Breast epithelium (tissue), 4 donors: ENCODE measurements around the gene GFRA1. TPM values are rescaled to one million over a fixed set of nuclear protein-coding genes. Genes with fewer than 3 reads are reported as not detected.

Experiments used
- DNase-seq, 2 donors: peaks; one replicate each; pipeline ENCODE4 v3.0.0-alpha.2; 2019; ENCODE audit warnings: low spot score in 2 of 2
- H3K27ac ChIP-seq, 2 donors: fragments of 200-600 bp; sonication (generic) in 1 of 2; one replicate each; pipeline ENCODE4 v1.5.1; 2016 to 2019; ENCODE audit warnings: mild to moderate bottlenecking in 1 of 2
- H3K27me3 ChIP-seq, 2 donors: fragments of 200-600 bp; sonication (generic) in 1 of 2; one replicate each; pipeline versions ENCODE4 v1.5.1 to v1.6.0; 2017 to 2019; ENCODE audit warnings: control low read depth in 1 of 2, mild to moderate bottlenecking in 1 of 2
- H3K36me3 ChIP-seq: fragments of 200-600 bp; one replicate; pipeline ENCODE4 v1.5.1; 2019
- H3K4me1 ChIP-seq, 2 donors: fragments of 200-600 bp; sonication (generic); one replicate each; pipeline ENCODE4 v1.5.1; 2016 to 2019; ENCODE audit warnings: control low read depth in 1 of 2
- H3K4me3 ChIP-seq, 3 donors: fragments of 200-600 bp; sonication (generic); 1 replicate in 2 of 3; 2 replicates in 1 of 3; pipeline ENCODE4 v1.5.1; 2016 to 2019; ENCODE audit warnings: mild to moderate bottlenecking in 3 of 3, moderate library complexity in 2 of 3
- H3K9me3 ChIP-seq, 2 donors: fragments of 200-600 bp; sonication (generic) in 1 of 2; one replicate each; pipeline ENCODE4 v1.5.1; 2016 to 2019; ENCODE audit warnings: control low read depth in 1 of 2
- CTCF ChIP-seq, 3 donors: fragments of 450-650 bp; IDR thresholded peaks; one replicate each; pipeline ENCODE4 v1.5.1; 2016 to 2017; ENCODE audit warnings: antibody characterized with exemption in 3 of 3, mild to moderate bottlenecking in 3 of 3, moderate library complexity in 3 of 3
- POLR2A ChIP-seq: fragments of 450-650 bp; IDR thresholded peaks from one replicate; pipeline ENCODE4 v1.6.1; 2016; ENCODE audit warnings: antibody characterized with exemption, mild to moderate bottlenecking, moderate library complexity
- POLR2AphosphoS5 ChIP-seq, 3 donors: sonication (generic); formaldehyde crosslinking; IDR thresholded peaks; one replicate each; pipeline ENCODE4 v1.6.1; 2017; ENCODE audit warnings: antibody characterized with exemption in 3 of 3
- intact Hi-C: fragments of 100-400 bp; cut with DNase I; formaldehyde crosslinking; loops from one replicate; pipeline ENCODE4 v1.15.1; 2023; ENCODE audit warnings: low total_unique reads
- total RNA-seq, 3 donors: library from RNA; depleted of rRNA; stranded (reverse); fragments of >200 nt; gene quantifications; one replicate each; pipeline ENCODE4 v1.1.0, GENCODE V29; 2016

Gene GFRA1
- total RNA-seq, 3 donors from 2014 or later = 88.2 to 153 (median 98.5) TPM

- DNase-seq = no peak
- no peak overlapping the region for H3K27ac ChIP-seq
- no peaks in the 10 kb centered on the region for H3K9me3 ChIP-seq
- H3K36me3 ChIP-seq = no peaks in the 10 kb centered on the region
- intact Hi-C loops = no loop called here
- no peaks in the 10 kb centered on the region for H3K4me1 ChIP-seq
- no peak overlapping the region for H3K4me3 ChIP-seq
- H3K27me3 ChIP-seq = no peaks in the 10 kb centered on the region
- TF ChIP-seq POLR2AphosphoS5 (IDR thresholded peaks at IDR 0.05) (no peak), POLR2A (no peak), CTCF (IDR thresholded peaks at IDR 0.05) (no peak)
Measured at GRCh38 chr10:116112232-116113231, 160.5 kb downstream of the GFRA1 start.

- H3K27me3 ChIP-seq = no peaks in the 10 kb centered on the region
- no peaks in the 10 kb centered on the region for H3K9me3 ChIP-seq
- TF ChIP-seq POLR2AphosphoS5 (IDR thresholded peaks at IDR 0.05) = no peak
- H3K4me3 ChIP-seq = no peak overlapping the region
- no peaks in the 10 kb centered on the region for H3K36me3 ChIP-seq
- no peak overlapping the region for H3K27ac ChIP-seq
- intact Hi-C loops = no loop called here
- no peaks in the 10 kb centered on the region for H3K4me1 ChIP-seq
- no peak for DNase-seq
Measured at GRCh38 chr10:116111483-116112095, 161.4 kb downstream of the GFRA1 start.

GRCh38 chr10:116110736-116111135, 162.3 kb downstream of the GFRA1 start:
- TF ChIP-seq POLR2A = no peak
- TF ChIP-seq CTCF (IDR thresholded peaks at IDR 0.05) = no peak
- TF ChIP-seq POLR2AphosphoS5 (IDR thresholded peaks at IDR 0.05) = no peak
- Histone ChIP-seq H3K27ac (no peak overlapping the region), H3K9me3 (no peaks in the 10 kb centered on the region), H3K36me3 (no peaks in the 10 kb centered on the region), H3K4me3 (no peak overlapping the region), H3K4me1 (no peaks in the 10 kb centered on the region), H3K27me3 (no peaks in the 10 kb centered on the region)
- no peak for DNase-seq
- intact Hi-C loops = no loop called here

GRCh38 chr10:116109881-116110280, 163.1 kb downstream of the GFRA1 start:
- no peak for DNase-seq
- intact Hi-C loops = no loop called here

GRCh38 chr10:116109481-116109880, 163.5 kb downstream of the GFRA1 start:
- H3K27me3 ChIP-seq = no peaks in the 10 kb centered on the region

More at GRCh38 chr10:116109881-116110280, 163.1 kb downstream of the GFRA1 start:
- TF ChIP-seq CTCF (IDR thresholded peaks at IDR 0.05) = no peak
- Histone ChIP-seq H3K27ac (no peak overlapping the region), H3K27me3 (no peaks in the 10 kb centered on the region), H3K4me1 (no peaks in the 10 kb centered on the region), H3K4me3 (no peak overlapping the region), H3K9me3 (no peaks in the 10 kb centered on the region), H3K36me3 (no peaks in the 10 kb centered on the region)

More at GRCh38 chr10:116109481-116109880, 163.5 kb downstream of the GFRA1 start:
- H3K4me1 ChIP-seq = no peaks in the 10 kb centered on the region
- H3K9me3 ChIP-seq = no peaks in the 10 kb centered on the region
- DNase-seq = no peak
- intact Hi-C loops = no loop called here
- H3K36me3 ChIP-seq = no peaks in the 10 kb centered on the region
- H3K4me3 ChIP-seq = no peak overlapping the region
- TF ChIP-seq POLR2A = no peak
- no peak for TF ChIP-seq POLR2AphosphoS5 (IDR thresholded peaks at IDR 0.05)
- no peak for TF ChIP-seq CTCF (IDR thresholded peaks at IDR 0.05)
- H3K27ac ChIP-seq = no peak overlapping the region
